CD4-positive, CD25-positive, alpha-beta regulatory T cell (primary cell): ENCODE results near the gene ZC3H12A. TPM values are rescaled to one million over a fixed set of nuclear protein-coding genes. Genes with fewer than 3 reads are reported as not detected.
"Not testable (repeated sequence)": the region's sequence is repeated elsewhere in the genome, so short reads cannot be mapped to it uniquely, and the experiment has no call there.

Source experiments
- ATAC-seq, 2 donors: fragments of 150-1000 bp; cut with Tn5 transposase; one replicate each; pipeline ENCODE4 v1.10.0; 2021; ENCODE audit warnings: low read depth in 2 of 2, moderate number of reproducible peaks in 2 of 2, moderate library complexity in 1 of 2
- DNase-seq, 3 donors: peaks; one replicate each; pipeline versions ENCODE4 v3.0.0 to v3.0.0-alpha.2; 2012 to 2022; ENCODE audit warnings: mixed read lengths in 1 of 3
- H3K27ac ChIP-seq: one replicate; pipeline ENCODE4 v1.7.0; 2013; ENCODE audit warnings: mild to moderate bottlenecking, low read length; ENCODE audit not compliant: insufficient read depth, poor library complexity, severe bottlenecking
- H3K27me3 ChIP-seq: one replicate; pipeline ENCODE4 v1.7.0; 2013; ENCODE audit warnings: low read length; ENCODE audit not compliant: control insufficient read depth, insufficient read depth
- H3K36me3 ChIP-seq: one replicate; pipeline ENCODE4 v1.7.0; 2013; ENCODE audit warnings: mild to moderate bottlenecking, low read length, moderate library complexity; ENCODE audit not compliant: control insufficient read depth, insufficient read depth
- H3K4me1 ChIP-seq: 2 replicates; pipeline ENCODE4 v1.7.0; 2013; ENCODE audit warnings: mild to moderate bottlenecking, low read length; ENCODE audit not compliant: insufficient read depth, control insufficient read depth, poor library complexity, severe bottlenecking
- H3K4me3 ChIP-seq: one replicate; pipeline ENCODE4 v1.7.0; 2013; ENCODE audit warnings: low read depth, mild to moderate bottlenecking, low read length, moderate library complexity
- H3K9me3 ChIP-seq, 2 experiments: 1 replicate in 1 of 2; 2 replicates in 1 of 2; pipeline ENCODE4 v1.7.0; 2013; ENCODE audit warnings: low read length in 2 of 2, mild to moderate bottlenecking in 1 of 2, moderate library complexity in 1 of 2; ENCODE audit not compliant: control insufficient read depth in 2 of 2
- H3K27ac Mint-ChIP-seq, 3 donors: one replicate each; pipeline ENCODE4 v1.8.0; 2020 to 2022; ENCODE audit warnings: mild to moderate bottlenecking in 3 of 3, mixed read lengths in 3 of 3, moderate library complexity in 2 of 3
- H3K27me3 Mint-ChIP-seq: one replicate; pipeline ENCODE4 v1.8.0; 2022; ENCODE audit warnings: mild to moderate bottlenecking, mixed read lengths
- H3K36me3 Mint-ChIP-seq: one replicate; pipeline ENCODE4 v1.8.0; 2020; ENCODE audit warnings: mixed read lengths
- H3K4me1 Mint-ChIP-seq, 4 donors: one replicate each; pipeline ENCODE4 v1.8.0; 2020 to 2022; ENCODE audit warnings: mixed read lengths in 4 of 4, mild to moderate bottlenecking in 1 of 4
- H3K4me3 Mint-ChIP-seq, 4 donors: one replicate each; pipeline ENCODE4 v1.8.0; 2020 to 2022; ENCODE audit warnings: mild to moderate bottlenecking in 4 of 4, mixed read lengths in 4 of 4, moderate library complexity in 3 of 4
- H3K9me3 Mint-ChIP-seq, 7 donors: one replicate each; pipeline ENCODE4 v1.8.0; 2020 to 2022; ENCODE audit warnings: mixed read lengths in 7 of 7, mild to moderate bottlenecking in 3 of 7, moderate library complexity in 2 of 7
- polyA plus RNA-seq, 4 donors: library from polyadenylated mRNA; unstranded; fragments of 300-500 nt; fragmentation: Illumina TruSeq; gene quantifications; one replicate each; pipeline ENCODE4 v1.2.3, GENCODE V29; 2021
- total RNA-seq: library from RNA; stranded (reverse); gene quantifications from one replicate; pipeline ENCODE4 v1.2.3, GENCODE V29; 2022

The ZC3H12A gene
- total and polyA plus RNA-seq, 5 donors from 2014 or later, result 9.9 to 205 (median 13.3) TPM

GRCh38 chr1:37517569-37517968 is 43.2 kb downstream of the ZC3H12A start:
- Histone ChIP-seq H3K36me3 (peaks cover under 1% of the 10 kb centered on the region), H3K9me3 (no peaks in the 10 kb centered on the region), H3K27ac (no peak overlapping the region), H3K4me1 (peaks cover 19% of the 10 kb centered on the region), H3K4me3 (no peak overlapping the region), H3K27me3 (no peaks in the 10 kb centered on the region)
- Mint-ChIP-seq H3K4me3 (peak overlapping the region in 3 of 4 donors; percentile 43 to 78 (median 55)), H3K27ac (peak overlapping the region in 1 of 3 donors; percentile 41), H3K9me3 (peaks cover 0 to 2% (median 0%) of the 10 kb centered on the region in 7 donors), H3K27me3 (no peaks in the 10 kb centered on the region), H3K36me3 (no peaks in the 10 kb centered on the region), H3K4me1 (peaks cover 16 to 39% (median 28%) of the 10 kb centered on the region in 4 donors)
- DNase-seq (no peak), ATAC-seq (no peak)

GRCh38 chr1:37518241-37518640 is 43.9 kb downstream of the ZC3H12A start:
- H3K27me3 ChIP-seq, H3K27me3 Mint-ChIP-seq, H3K9me3 ChIP-seq, H3K4me3 ChIP-seq, H3K27ac Mint-ChIP-seq, ATAC-seq, H3K9me3 Mint-ChIP-seq, H3K27ac ChIP-seq, H3K36me3 ChIP-seq, H3K36me3 Mint-ChIP-seq, DNase-seq: not testable (repeated sequence)
- H3K4me3 Mint-ChIP-seq, result peak overlapping the region in 1 of 4 donors; percentile 93
- peaks cover 14% of the 10 kb centered on the region for H3K4me1 ChIP-seq
- H3K4me1 Mint-ChIP-seq, result peaks cover 13 to 33% (median 25%) of the 10 kb centered on the region in 4 donors

DNA sequence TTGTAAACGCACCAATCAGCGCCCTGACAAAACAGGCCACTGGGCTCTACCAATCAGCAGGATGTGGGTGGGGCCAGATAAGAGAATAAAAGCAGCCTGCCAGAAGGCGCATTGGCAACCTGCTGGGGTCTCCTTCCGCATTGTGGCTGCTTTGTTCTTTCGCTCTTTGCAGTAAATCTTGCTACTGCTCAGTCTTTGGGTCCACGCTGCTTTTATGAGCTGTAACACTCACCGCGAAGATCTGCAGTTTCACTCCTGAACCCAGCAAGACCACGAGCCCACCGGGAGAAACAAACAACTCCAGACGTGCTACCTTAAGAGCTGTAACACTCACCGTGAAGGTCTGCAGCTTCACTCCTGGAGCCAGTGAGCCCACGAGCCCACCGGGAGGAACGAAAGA is 44.5 kb downstream of the ZC3H12A start:
- not testable (repeated sequence) for H3K36me3 Mint-ChIP-seq, H3K27me3 ChIP-seq, H3K4me1 ChIP-seq, H3K9me3 ChIP-seq, H3K9me3 Mint-ChIP-seq, ATAC-seq, H3K36me3 ChIP-seq, H3K27ac ChIP-seq, H3K27me3 Mint-ChIP-seq
- peak; percentile 44 to 60 (median 58) for DNase-seq
- H3K4me1 Mint-ChIP-seq, result peaks cover 10 to 27% (median 20%) of the 10 kb centered on the region in 4 donors
- H3K4me3 ChIP-seq, result peak overlapping the region; percentile 58
- H3K27ac Mint-ChIP-seq, result peak overlapping the region; percentile 87 to 92 (median 89)
- H3K4me3 Mint-ChIP-seq, result peak overlapping the region; percentile 89 to 93 (median 92)

GRCh38 chr1:37519613-37520012 is 45.2 kb downstream of the ZC3H12A start:
- Histone ChIP-seq H3K4me3 (peak overlapping the region; percentile 47), H3K9me3 (no peaks in the 10 kb centered on the region), H3K27me3 (no peaks in the 10 kb centered on the region), H3K4me1 (peaks cover 5% of the 10 kb centered on the region), H3K36me3 (no peaks in the 10 kb centered on the region), H3K27ac (no peak overlapping the region)
- H3K27me3 Mint-ChIP-seq, result no peaks in the 10 kb centered on the region
- peak overlapping the region; percentile 23 to 89 (median 87) for H3K27ac Mint-ChIP-seq
- ATAC-seq (no peak), DNase-seq (peak in 1 of 3 donors; percentile 14)
- peak overlapping the region; percentile 89 to 93 (median 92) for H3K4me3 Mint-ChIP-seq
- H3K4me1 Mint-ChIP-seq, result peaks cover 10 to 27% (median 18%) of the 10 kb centered on the region in 4 donors
- H3K9me3 Mint-ChIP-seq, result peaks cover 0 to 2% (median 0%) of the 10 kb centered on the region in 7 donors
- H3K36me3 Mint-ChIP-seq, result no peaks in the 10 kb centered on the region

GRCh38 chr1:37529888-37530287 is 55.5 kb downstream of the ZC3H12A start:
- not testable (repeated sequence) for H3K4me1 ChIP-seq, H3K36me3 Mint-ChIP-seq, H3K4me3 ChIP-seq, H3K36me3 ChIP-seq, H3K4me1 Mint-ChIP-seq, ATAC-seq, H3K27me3 ChIP-seq, H3K27ac Mint-ChIP-seq, H3K27ac ChIP-seq, H3K4me3 Mint-ChIP-seq, H3K9me3 Mint-ChIP-seq, H3K27me3 Mint-ChIP-seq, DNase-seq, H3K9me3 ChIP-seq

DNA sequence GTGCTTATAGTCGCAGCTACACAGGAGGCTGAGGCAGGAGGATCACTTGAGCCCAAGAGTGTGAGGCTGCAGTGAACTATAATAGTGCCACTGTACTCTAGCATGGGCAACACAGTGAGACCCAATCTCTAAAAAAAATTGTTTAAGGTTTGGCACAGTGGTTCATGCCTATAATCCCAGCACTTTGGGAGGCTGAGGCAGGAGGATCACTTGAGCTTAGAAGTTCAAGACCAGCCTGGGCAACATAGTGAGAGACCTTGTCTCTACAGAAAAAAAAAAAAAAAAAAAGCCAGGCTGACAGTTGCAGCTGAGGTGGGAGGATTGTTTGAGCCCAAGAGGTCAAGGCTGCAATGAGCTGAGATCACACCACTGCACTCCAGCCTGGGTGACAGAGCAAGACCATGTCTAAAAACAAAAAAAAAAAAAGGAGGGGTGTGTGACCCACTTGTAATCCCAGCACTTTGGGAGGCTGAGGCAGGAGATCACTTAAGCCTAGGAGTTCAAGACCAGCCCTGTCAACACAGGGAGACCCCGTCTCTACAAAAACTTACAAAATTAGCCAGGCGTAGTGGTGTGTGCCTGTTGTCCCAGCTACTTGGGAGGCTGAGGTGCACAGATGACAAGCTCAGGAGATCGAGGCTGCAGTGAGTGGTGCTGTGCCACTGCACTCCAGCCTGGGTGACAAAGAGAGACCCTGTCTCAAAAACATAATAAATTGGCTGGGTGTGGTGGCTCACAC is 58.2 kb downstream of the ZC3H12A start:
- DNase-seq, H3K27ac ChIP-seq, H3K9me3 Mint-ChIP-seq, H3K9me3 ChIP-seq, H3K4me1 ChIP-seq, H3K27me3 Mint-ChIP-seq, ATAC-seq, H3K4me3 ChIP-seq, H3K27me3 ChIP-seq: not testable (repeated sequence)
- H3K36me3 Mint-ChIP-seq, result peaks cover 21% of the 10 kb centered on the region
- H3K4me3 Mint-ChIP-seq, result peak overlapping the region in 1 of 4 donors; percentile 47
- peaks cover 0 to 15% (median 10%) of the 10 kb centered on the region in 4 donors for H3K4me1 Mint-ChIP-seq
- H3K36me3 ChIP-seq, result peaks cover 18% of the 10 kb centered on the region
- peak overlapping the region in 1 of 3 donors; percentile 36 for H3K27ac Mint-ChIP-seq

GRCh38 chr1:37533317-37534093 is 59.1 kb downstream of the ZC3H12A start:
- H3K27ac ChIP-seq, result no peak overlapping the region

More at GRCh38 chr1:37533317-37534093, 59.1 kb downstream of the ZC3H12A start:
- H3K4me1 ChIP-seq, result no peaks in the 10 kb centered on the region
- Mint-ChIP-seq H3K9me3 (no peaks in the 10 kb centered on the region), H3K27ac (no peak overlapping the region), H3K4me1 (peaks cover 0 to 19% (median 12%) of the 10 kb centered on the region in 4 donors), H3K4me3 (no peak overlapping the region), H3K36me3 (peaks cover 28% of the 10 kb centered on the region), H3K27me3 (no peaks in the 10 kb centered on the region)
- DNase-seq (no peak), ATAC-seq (no peak)
- H3K27me3 ChIP-seq, result no peaks in the 10 kb centered on the region
- peaks cover 26% of the 10 kb centered on the region for H3K36me3 ChIP-seq
- H3K9me3 ChIP-seq, result no peaks in the 10 kb centered on the region
- no peak overlapping the region for H3K4me3 ChIP-seq
